Measurements from ENCODE around the gene UBALD2. TPM values are rescaled to one million over a fixed set of nuclear protein-coding genes. Genes with fewer than 3 reads are reported as not detected.

The UBALD2 gene
- total and polyA plus RNA-seq, 2 of the 8 experiments (the other 6 are each of a cell fraction or from before 2014, with no cell fraction given), result 17.8 to 22.6 TPM

GRCh38 chr17:76307966-76308338, 42.8 kb downstream of the UBALD2 start, which contains the start of gene QRICH2:
TSS of gene QRICH2 (minus strand) at chr17:76308276. CDS start at chr17:76307998, 278 bp downstream.
- CTCF ChIA-PET (ENCODE audit: partially characterized antibody), result interaction anchor here (0.8 to 11.5 kb wide), 8 partner anchors 9 to 187 kb away, joined by 3 to 161 read pairs (median 6); partner anchors contain the start of gene SPHK1
- no peak for TF ChIP-seq EZH2 (IDR thresholded peaks at IDR 0.05; ENCODE audit: low read depth, low read length, severe bottlenecking)
- FAIRE-seq, result no peak

More at GRCh38 chr17:76307966-76308338, 42.8 kb downstream of the UBALD2 start, which contains the start of gene QRICH2:
- Histone ChIP-seq H2AK5ac (ENCODE audit: low read depth, low read length) (no peak within 1 kb of the TSS), H2BK120ac (replicated peaks; ENCODE audit: low read depth, low read length) (no peak within 1 kb of the TSS), H2AFZ (ENCODE audit: low read length) (no peak within 1 kb of the TSS), H3K4me3 (ENCODE audit: extremely low read depth in 1 of 4, insufficient read depth in 2 of 4, low read depth in 3 of 4, low read length in 4 of 4) (no peak within 1 kb of the TSS), H4K20me1 (replicated peaks in 1 of 2; ENCODE audit: control insufficient read depth in 1 of 2, insufficient read depth in 2 of 2, low read length in 2 of 2) (peaks cover 1 to 2% of the 10 kb centered on the region in 2 experiments), H4K8ac (ENCODE audit: extremely low read depth, insufficient read depth, low read length) (peak within 1 kb of the TSS; percentile 51; the same call in 1 of the 2 replicates), H2BK5ac (ENCODE audit: low read depth, low read length) (no peak within 1 kb of the TSS; the same call in 1 of the 2 replicates), H3K79me1 (ENCODE audit: low read depth, low read length) (no peaks in the 10 kb centered on the region), H4K5ac (ENCODE audit: insufficient read length, low read depth, low read length) (no peak within 1 kb of the TSS), H3K36me3 (ENCODE audit: control insufficient read depth in 2 of 4, insufficient read depth in 4 of 4, low read length in 3 of 4) (peaks cover 0 to 19% (median 8%) of the 10 kb centered on the region in 4 experiments; a peak in 7 of 8 replicates), H3K56ac (replicated peaks; ENCODE audit: insufficient read length, low read depth, low read length) (no peak within 1 kb of the TSS), H3K9me3 (ENCODE audit: insufficient read depth in 2 of 2, low read depth in 1 of 2, low read length in 1 of 2) (no peaks in the 10 kb centered on the region), H3K9ac (replicated peaks in 1 of 4; ENCODE audit: extremely low read depth in 1 of 4, low read depth in 3 of 4, low read length in 3 of 4) (no peak within 1 kb of the TSS), H3K27ac (ENCODE audit: low read depth, low read length) (no peak within 1 kb of the TSS), H4K91ac (replicated peaks; ENCODE audit: insufficient read length, low read length) (no peak within 1 kb of the TSS), H2BK20ac (ENCODE audit: low read length) (no peak within 1 kb of the TSS), H3K4me2 (ENCODE audit: insufficient read depth in 1 of 2, low read depth in 2 of 2, low read length in 2 of 2) (no peak within 1 kb of the TSS), H3K23me2 (ENCODE audit: low read depth, low read length) (no peaks in the 10 kb centered on the region), H3K18ac (ENCODE audit: extremely low read depth, low read length) (no peak within 1 kb of the TSS), H2BK12ac (ENCODE audit: low read depth, low read length) (no peak within 1 kb of the TSS), H3K79me2 (ENCODE audit: control insufficient read depth in 1 of 2, insufficient read depth in 2 of 2, low read length in 2 of 2) (no peaks in the 10 kb centered on the region), H3K14ac (ENCODE audit: insufficient read length) (no peak within 1 kb of the TSS), H3K23ac (ENCODE audit: insufficient read length) (no peak within 1 kb of the TSS), H3K4me1 (replicated peaks in 1 of 4; ENCODE audit: control insufficient read depth in 3 of 4, insufficient read depth in 4 of 4, low read length in 3 of 4) (no peaks in the 10 kb centered on the region), H3K27me3 (replicated peaks in 1 of 4; ENCODE audit: control insufficient read depth in 3 of 4, extremely low read depth in 1 of 4, insufficient read depth in 3 of 4, low read length in 3 of 4) (no peaks in the 10 kb centered on the region), H2BK15ac (ENCODE audit: low read length) (no peak within 1 kb of the TSS), H3K4ac (replicated peaks; ENCODE audit: insufficient read length, low read depth, low read length) (no peak within 1 kb of the TSS)
- 97% methylated on average over 38 of the region's 44 CpGs; no CpG with 5 or more reads in 1 of the 2 experiments for WGBS, 2 experiments (ENCODE audit: extremely low coverage in 1 of 2, insufficient coverage in 1 of 2, insufficient read length in 1 of 2, insufficient replicate concordance in 2 of 2, low coverage in 1 of 2, low lambda C conversion rate in 2 of 2, missing lambda C conversion rate in 1 of 2)
- DNase-seq (ENCODE audit: low read depth in 1 of 2, low spot score in 2 of 2), result no peak
- POLR2A ChIA-PET (ENCODE audit: partially characterized antibody), result interaction anchor here (0.7 kb wide), 1 partner anchor 89 kb away, joined by 3 read pairs; no protein-coding TSS in a partner anchor

Measured in H1 (cell line).